A549 treated with CORT108297 at 1 μM for 4 hours (cell line): ENCODE measurements around the gene TRIM58. TPM values are rescaled to one million over a fixed set of nuclear protein-coding genes. Genes with fewer than 3 reads are reported as not detected.

Experiments
- total RNA-seq: library from RNA; stranded (reverse); fragments of 200-300 nt; extraction: Qiagen RNA extraction; gene quantifications from 5 replicates; pipeline ENCODE4 v1.2.3, GENCODE V29; 2022

Gene TRIM58
- total RNA-seq, result not detected in 5 replicates

GRCh38 chr1:247857069-247857984 is at the start of gene TRIM58:
TRIM58 (plus strand) TSS chr1:247857187; CDS start chr1:247857247, 60 bp downstream.

GRCh38 chr1:247824023-247824422 is 33.0 kb upstream of the TRIM58 start, which contains the start of gene OR14A16:
OR14A16 (minus strand) TSS chr1:247824119; CDS start chr1:247815729, 8,390 bp downstream.

GRCh38 chr1:247841796-247842195 is 15.2 kb upstream of the TRIM58 start, which contains the start of gene OR11L1:
OR11L1 (minus strand) TSS chr1:247841896; CDS start chr1:247841896, 0 bp downstream.

GRCh38 chr1:247895163-247895637 is 38.2 kb downstream of the TRIM58 start, which contains the start of gene OR2W3:
OR2W3 (plus strand) TSS chr1:247895587; CDS start chr1:247895587, 0 bp downstream.

GRCh38 chr1:247919952-247920351 is 63.0 kb downstream of the TRIM58 start, which contains the start of gene OR2T8:
OR2T8 (plus strand) TSS chr1:247920252; CDS start chr1:247921018, 766 bp downstream.

GRCh38 chr1:247924868-247925267 is 67.9 kb downstream of the TRIM58 start, which contains the start of gene OR2AJ1:
OR2AJ1 (plus strand) TSS chr1:247924889; CDS start chr1:247933769, 8,880 bp downstream.

Other genes starting within 250 kb of the TRIM58 start
- not detected in 5 replicates for gene OR13G1, start 177.4 kb upstream of the TRIM58 start, total RNA-seq
- gene OR6F1, start 140.5 kb upstream of the TRIM58 start, total RNA-seq, result not detected in 5 replicates
- gene OR14K1, start 118.6 kb upstream of the TRIM58 start, total RNA-seq, result not detected in 5 replicates
- gene OR14A2, start 109.0 kb upstream of the TRIM58 start, total RNA-seq, result not detected in 5 replicates
- not detected in 5 replicates for gene OR1C1, start 96.6 kb upstream of the TRIM58 start, total RNA-seq
- gene OR14A16, start 33.1 kb upstream of the TRIM58 start, total RNA-seq, result not detected in 5 replicates
- not detected in 5 replicates for gene OR11L1, start 15.3 kb upstream of the TRIM58 start, total RNA-seq
- not detected in 5 replicates for gene OR2W3, start 38.4 kb downstream of the TRIM58 start, total RNA-seq
- gene OR2T8, start 63.1 kb downstream of the TRIM58 start, total RNA-seq, result not detected in 5 replicates
- gene OR2AJ1, start 67.7 kb downstream of the TRIM58 start, total RNA-seq, result not detected in 5 replicates
- not detected in 5 replicates for gene OR2L8, start 91.7 kb downstream of the TRIM58 start, total RNA-seq
- not detected in 5 replicates for gene OR2AK2, start 108.0 kb downstream of the TRIM58 start, total RNA-seq
- not detected in 5 replicates for gene OR2L5, start 156.5 kb downstream of the TRIM58 start, total RNA-seq
- gene OR2L2, start 172.9 kb downstream of the TRIM58 start, total RNA-seq, result not detected in 5 replicates
- not detected in 5 replicates for gene OR2L3, start 189.6 kb downstream of the TRIM58 start, total RNA-seq
- not detected in 5 replicates for gene OR2L13, start 238.0 kb downstream of the TRIM58 start, total RNA-seq